HT1080 (cell line): ENCODE results near the gene SORBS1. TPM values are rescaled to one million over a fixed set of nuclear protein-coding genes. Genes with fewer than 3 reads are reported as not detected.

Experiments used
- DNase-seq: peaks from one replicate; pipeline ENCODE4 v3.0.0-alpha.2; 2015; ENCODE audit warnings: low read depth
- total RNA-seq: library from RNA; depleted of rRNA; stranded (reverse); fragments of >200 nt; shearing (Covaris generic); gene quantifications from 2 replicates; pipeline ENCODE4 v1.2.3, GENCODE V29; 2014

SORBS1 gene
- total RNA-seq, 1 experiment from 2014 or later, result 0.76 TPM

- no peak for DNase-seq
Observed at GRCh38 chr10:95414844-95415485, 146.2 kb downstream of the SORBS1 start.

GRCh38 chr10:95414016-95414830 is 146.9 kb downstream of the SORBS1 start:
- DNase-seq, result no peak

DNA sequence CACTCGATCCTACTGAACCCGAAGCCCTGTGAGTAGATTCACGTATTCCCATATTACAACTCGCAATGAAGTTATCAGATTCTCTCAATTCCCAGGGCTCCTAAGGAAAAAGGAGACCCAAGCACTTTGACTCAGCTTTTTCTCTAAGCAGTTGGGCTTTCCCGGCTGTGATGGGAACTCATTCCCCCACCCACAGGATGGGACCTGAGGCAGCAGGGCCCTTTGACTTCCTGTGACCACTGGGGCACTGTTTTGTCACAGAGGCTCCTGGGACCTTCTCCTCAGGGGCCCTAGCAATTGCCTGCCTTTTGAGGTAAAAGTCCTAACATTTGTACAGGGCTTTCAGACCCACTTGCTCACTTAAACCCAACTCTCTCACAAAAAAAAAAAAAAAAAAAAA is 147.6 kb downstream of the SORBS1 start:
- no peak for DNase-seq

GRCh38 chr10:95411635-95412034 is 149.5 kb downstream of the SORBS1 start:
- DNase-seq, result no peak

DNA sequence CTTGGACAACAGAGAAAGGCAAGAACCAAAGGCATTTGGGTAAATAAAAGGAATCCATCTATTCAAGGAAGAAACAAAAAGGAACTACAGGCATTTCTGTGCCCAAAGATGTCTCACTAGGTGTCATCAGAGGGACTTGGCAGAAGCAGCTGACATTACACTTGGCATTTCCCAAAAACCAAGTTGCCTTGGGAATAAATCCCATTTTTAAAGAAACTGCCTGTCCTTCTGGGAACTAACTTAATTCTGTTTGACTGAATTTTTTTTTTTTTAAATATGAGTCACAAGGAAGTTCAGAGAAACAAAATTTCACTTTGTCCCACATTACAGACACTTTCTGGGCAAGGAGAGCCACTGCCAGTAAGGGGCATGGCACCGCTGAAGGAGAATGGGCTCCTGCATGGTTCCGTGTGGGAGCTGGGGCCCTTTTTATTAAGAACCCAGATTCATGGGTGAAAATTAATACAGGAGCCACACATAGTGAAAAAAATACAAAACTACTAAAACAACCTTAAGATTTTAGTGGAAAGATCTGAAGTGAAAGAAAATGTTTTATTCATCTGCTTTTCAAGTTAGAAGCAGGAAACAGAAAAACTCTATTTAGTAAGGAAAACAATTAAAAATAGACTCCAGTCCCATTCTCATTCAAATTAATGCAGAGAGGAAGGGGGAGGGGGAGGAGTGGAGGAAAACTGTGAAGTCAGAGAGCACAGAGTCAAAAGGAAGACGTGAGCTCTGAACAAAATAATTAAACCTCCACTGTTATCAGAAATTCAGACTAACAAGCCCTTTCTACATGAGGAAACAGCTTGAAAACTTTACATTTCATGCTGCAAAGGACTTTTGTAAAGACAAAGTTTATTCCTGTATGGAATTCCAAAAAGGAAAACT is 151.9 kb downstream of the SORBS1 start:
- DNase-seq, result no peak

DNA sequence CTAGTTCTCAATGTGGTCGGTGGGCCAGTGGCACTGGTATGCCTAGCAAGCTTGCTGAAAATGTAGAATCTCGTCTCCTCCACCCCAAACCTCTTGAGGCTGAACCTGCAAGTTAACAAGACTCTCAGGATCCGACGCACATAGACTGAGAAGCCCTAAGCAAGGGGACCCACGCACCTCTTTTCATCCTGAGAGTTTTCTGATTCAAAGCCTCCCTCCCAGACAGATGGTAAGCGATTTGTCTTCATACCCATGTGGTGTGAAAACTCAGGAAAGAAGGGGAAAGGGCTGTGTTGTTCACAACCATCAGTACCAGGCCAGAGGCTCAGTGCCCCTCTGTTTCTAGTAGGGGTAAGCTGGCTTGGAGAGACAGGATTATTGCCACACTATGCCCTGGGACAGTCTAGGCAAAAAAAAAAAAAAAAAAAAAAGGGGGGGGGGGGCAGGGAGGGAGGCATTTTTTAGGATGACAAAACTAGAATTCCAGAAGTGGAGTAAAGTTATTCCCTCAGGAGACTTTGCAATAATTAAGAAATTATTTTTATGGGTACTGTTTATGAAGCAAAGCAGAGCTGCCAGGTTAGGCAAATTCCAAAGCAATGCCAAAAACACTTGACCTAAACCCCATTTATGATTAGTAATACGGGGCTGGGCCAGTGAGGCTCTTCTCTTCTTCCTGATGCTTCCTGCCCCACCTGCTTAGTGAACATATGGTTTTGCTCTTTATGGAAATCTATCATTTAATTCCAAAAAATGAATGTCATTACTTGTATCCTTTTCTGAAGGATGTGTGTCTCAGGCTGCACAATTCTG is 152.8 kb downstream of the SORBS1 start:
- no peak for DNase-seq

DNA sequence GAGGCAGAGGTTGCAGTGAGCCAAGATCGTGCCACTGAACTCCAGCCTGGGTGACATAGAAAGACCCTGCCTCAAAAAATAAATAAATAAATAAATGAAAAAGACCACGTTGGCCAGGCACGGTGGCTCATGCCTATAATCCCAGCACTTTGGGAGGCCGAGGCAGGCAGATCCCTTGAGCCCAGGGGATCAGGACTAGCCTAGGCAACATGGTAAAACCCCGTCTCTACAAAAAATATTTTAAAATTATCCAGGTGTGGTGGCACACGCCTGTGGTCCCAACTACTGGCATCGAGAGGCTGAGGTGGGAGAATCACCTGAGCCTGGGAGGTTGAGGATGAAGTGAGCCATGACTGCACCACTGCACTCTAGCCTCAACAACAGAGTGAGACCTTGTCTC is 153.6 kb downstream of the SORBS1 start:
- DNase-seq, result no peak

DNA sequence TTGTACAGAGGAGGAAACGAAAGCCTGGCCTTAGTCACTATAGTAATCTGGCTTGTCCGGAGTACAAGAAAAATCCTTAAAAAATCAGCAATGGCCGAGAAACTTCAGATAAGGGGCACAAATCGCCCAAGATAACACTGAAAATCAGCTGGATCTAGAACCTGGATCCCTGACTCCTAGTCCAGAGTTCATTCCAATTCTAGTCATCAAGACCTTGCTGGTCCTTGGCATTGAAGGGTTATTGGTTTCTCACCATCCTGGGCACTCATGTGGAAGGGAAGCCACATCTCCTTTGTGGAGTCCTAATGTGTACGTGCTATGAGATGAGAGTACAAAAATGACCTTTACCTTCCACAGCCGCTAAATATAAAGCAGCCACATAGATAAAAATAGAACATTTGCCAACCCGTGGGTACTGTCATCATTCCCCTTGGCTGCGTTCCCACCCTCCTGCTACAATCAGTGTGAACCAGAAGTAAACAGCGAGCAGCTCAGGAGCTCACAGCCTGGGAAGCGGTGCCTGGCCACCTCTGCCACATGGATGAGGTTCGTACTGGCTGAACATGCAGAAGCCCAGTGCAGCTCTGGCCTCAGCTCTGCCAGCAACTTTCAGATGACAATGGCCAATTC is 154.4 kb downstream of the SORBS1 start:
- peak; percentile 68 for DNase-seq

GRCh38 chr10:95405655-95406054 is 155.5 kb downstream of the SORBS1 start:
- no peak for DNase-seq

- DNase-seq, result no peak
Observed at GRCh38 chr10:95404864-95405263, 156.3 kb downstream of the SORBS1 start.

GRCh38 chr10:95404462-95404858 is 156.7 kb downstream of the SORBS1 start:
- no peak for DNase-seq

GRCh38 chr10:95403700-95404461 is 157.3 kb downstream of the SORBS1 start:
- DNase-seq, result no peak

GRCh38 chr10:95401704-95402469 is 159.3 kb downstream of the SORBS1 start:
- peak; percentile 20 for DNase-seq

DNA sequence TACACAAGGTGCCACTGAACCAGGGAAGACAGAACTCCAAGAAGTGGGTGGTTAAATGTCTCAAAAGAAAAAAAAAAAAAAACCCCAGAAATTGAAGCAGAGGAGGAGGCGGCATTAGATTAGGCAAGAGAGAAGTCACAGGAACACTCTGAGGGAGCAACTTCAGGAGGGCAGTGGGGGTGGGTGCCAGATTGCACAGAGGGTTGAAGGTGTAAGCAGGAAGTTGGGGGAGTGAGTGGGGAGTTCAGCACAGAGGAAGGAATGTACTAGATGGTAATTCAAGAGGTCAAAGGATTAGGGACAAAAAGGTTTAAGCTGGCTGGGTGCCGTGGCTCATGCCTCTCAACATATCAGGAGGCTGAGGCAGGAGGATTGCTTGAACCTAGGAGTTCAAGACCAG is 160.4 kb downstream of the SORBS1 start:
- no peak for DNase-seq

DNA sequence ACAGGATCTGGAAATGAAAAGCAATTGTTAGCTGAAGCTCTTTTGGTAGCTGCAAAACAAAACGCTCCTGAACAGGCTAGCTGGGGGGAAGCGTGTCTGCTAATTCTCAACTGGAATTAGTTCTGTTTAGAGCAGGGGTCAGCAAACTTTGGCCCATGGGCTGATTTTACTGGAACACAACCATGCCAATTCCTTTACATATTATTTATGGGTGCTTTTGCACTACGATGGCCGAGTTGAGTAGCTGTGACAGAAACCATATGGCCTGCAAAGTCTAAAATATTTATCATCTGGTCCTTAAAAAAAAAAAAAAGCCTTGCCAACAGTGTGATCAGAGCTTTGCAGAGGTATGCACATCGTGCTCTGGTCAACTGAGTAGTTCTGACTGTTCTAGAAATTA is 162.0 kb downstream of the SORBS1 start:
- DNase-seq, result no peak

- DNase-seq, result peak; percentile 26
Observed at GRCh38 chr10:95397747-95398146, 163.4 kb downstream of the SORBS1 start.

DNA sequence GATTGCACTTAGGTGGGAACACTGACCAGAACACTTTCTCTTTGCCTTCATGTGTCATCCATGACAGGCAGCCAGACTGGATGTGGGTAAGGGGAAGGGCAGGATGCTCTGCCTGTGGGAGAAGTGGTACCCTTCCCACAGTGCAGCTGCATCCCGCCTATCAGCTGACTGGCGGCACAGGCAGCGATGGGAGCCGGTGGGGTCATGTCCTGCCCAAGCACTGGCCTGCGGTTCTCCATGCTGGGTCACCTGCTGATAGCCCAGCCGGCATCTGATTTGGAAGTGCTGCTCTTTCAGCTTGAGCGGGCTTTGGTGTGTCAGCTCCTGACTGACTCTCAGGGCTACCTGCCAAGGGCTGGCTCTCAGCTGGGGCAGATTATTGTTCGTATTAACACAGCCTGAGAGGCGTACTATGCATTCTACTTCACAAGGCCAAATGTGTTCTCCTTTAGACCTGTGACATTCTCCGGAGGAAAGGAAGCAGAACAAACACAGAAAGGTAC is 165.2 kb downstream of the SORBS1 start:
- DNase-seq, result peak; percentile 11

GRCh38 chr10:95394161-95394880 is 166.8 kb downstream of the SORBS1 start:
- peak; percentile 89 for DNase-seq
